Measurements from ENCODE around the gene PBX3. TPM values are rescaled to one million over a fixed set of nuclear protein-coding genes. Genes with fewer than 3 reads are reported as not detected.

The PBX3 gene
- total and polyA plus RNA-seq, 2 experiments from 2014 or later, result 133 to 134 TPM

GRCh38 chr9:125850763-125851162 is 103.6 kb downstream of the PBX3 start:
- Histone ChIP-seq H3K27ac (no peak overlapping the region), H3K4me1 (ENCODE audit: low read depth) (peaks cover 8% of the 10 kb centered on the region), H3K27me3 (no peaks in the 10 kb centered on the region), H3K9me3 (ENCODE audit: low read depth) (no peaks in the 10 kb centered on the region), H3K4me3 (no peak overlapping the region), H3K36me3 (no peaks in the 10 kb centered on the region)
- peak in 1 of 2 donors; percentile 37 for DNase-seq (ENCODE audit: low read depth in 1 of 2, low spot score in 1 of 2)
- TF ChIP-seq CTCF (IDR thresholded peaks at IDR 0.05; ENCODE audit: low read depth, low read length), result no peak

- peaks cover 12% of the 10 kb centered on the region for H3K4me1 ChIP-seq (ENCODE audit: low read depth)
- DNase-seq (ENCODE audit: low read depth in 1 of 2, low spot score in 1 of 2), result peak in 1 of 2 donors; percentile 23
- peak overlapping the region; percentile 49 for H3K27ac ChIP-seq
- H3K36me3 ChIP-seq, result no peaks in the 10 kb centered on the region
- no peak for TF ChIP-seq CTCF (IDR thresholded peaks at IDR 0.05; ENCODE audit: low read depth, low read length)
- H3K4me3 ChIP-seq, result no peak overlapping the region
- H3K9me3 ChIP-seq (ENCODE audit: low read depth), result no peaks in the 10 kb centered on the region
- no peaks in the 10 kb centered on the region for H3K27me3 ChIP-seq
Observed at GRCh38 chr9:125851979-125852378, 104.8 kb downstream of the PBX3 start.

GRCh38 chr9:125852386-125852785 is 105.2 kb downstream of the PBX3 start:
- H3K4me1 ChIP-seq (ENCODE audit: low read depth), result peaks cover 12% of the 10 kb centered on the region
- no peak for TF ChIP-seq CTCF (IDR thresholded peaks at IDR 0.05; ENCODE audit: low read depth, low read length)
- H3K4me3 ChIP-seq, result no peak overlapping the region
- no peaks in the 10 kb centered on the region for H3K27me3 ChIP-seq
- H3K9me3 ChIP-seq (ENCODE audit: low read depth), result no peaks in the 10 kb centered on the region
- H3K27ac ChIP-seq, result peak overlapping the region; percentile 49
- no peak for DNase-seq (ENCODE audit: low read depth in 1 of 2, low spot score in 1 of 2)
- H3K36me3 ChIP-seq, result no peaks in the 10 kb centered on the region

- Histone ChIP-seq H3K27me3 (no peaks in the 10 kb centered on the region), H3K4me1 (ENCODE audit: low read depth) (peaks cover 12% of the 10 kb centered on the region), H3K36me3 (no peaks in the 10 kb centered on the region), H3K9me3 (ENCODE audit: low read depth) (no peaks in the 10 kb centered on the region), H3K4me3 (no peak overlapping the region), H3K27ac (no peak overlapping the region)
- TF ChIP-seq CTCF (IDR thresholded peaks at IDR 0.05; ENCODE audit: low read depth, low read length), result no peak
- no peak for DNase-seq (ENCODE audit: low read depth in 1 of 2, low spot score in 1 of 2)
Observed at GRCh38 chr9:125854553-125855275, 107.5 kb downstream of the PBX3 start.

- no peaks in the 10 kb centered on the region for H3K36me3 ChIP-seq
- H3K9me3 ChIP-seq (ENCODE audit: low read depth), result no peaks in the 10 kb centered on the region
- no peaks in the 10 kb centered on the region for H3K27me3 ChIP-seq
- no peak for TF ChIP-seq CTCF (IDR thresholded peaks at IDR 0.05; ENCODE audit: low read depth, low read length)
- H3K4me3 ChIP-seq, result no peak overlapping the region
- peaks cover 12% of the 10 kb centered on the region for H3K4me1 ChIP-seq (ENCODE audit: low read depth)
- H3K27ac ChIP-seq, result no peak overlapping the region
- no peak for DNase-seq (ENCODE audit: low read depth in 1 of 2, low spot score in 1 of 2)
Observed at GRCh38 chr9:125856331-125856730, 109.2 kb downstream of the PBX3 start.
